Adrenal gland (tissue), 12 donors: ENCODE data around the gene PCSK6. TPM values are rescaled to one million over a fixed set of nuclear protein-coding genes. Genes with fewer than 3 reads are reported as not detected.

Experiments
- DNase-seq, 7 donors: peaks; one replicate each; pipeline ENCODE4 v3.0.0-alpha.2; 2019 to 2020
- H3K27ac ChIP-seq, 5 donors: fragments of 200-600 bp; sonication (generic) in 4 of 5; 1 replicate in 3 of 5; 2 replicates in 2 of 5; pipeline versions ENCODE4 v1.5.1 to v1.8.0; 2016 to 2020; ENCODE audit warnings: mild to moderate bottlenecking in 1 of 5
- H3K27me3 ChIP-seq: fragments of 200-600 bp; 2 replicates; pipeline ENCODE4 v1.8.0; 2021
- H3K36me3 ChIP-seq, 2 donors: fragments of 200-600 bp; replicated peaks in 1 of 2; 1 replicate in 1 of 2; 2 replicates in 1 of 2; pipeline versions ENCODE4 v1.5.1 to v1.8.0; 2018 to 2022
- H3K4me1 ChIP-seq, 2 donors: fragments of 200-600 bp; replicated peaks in 1 of 2; 1 replicate in 1 of 2; 2 replicates in 1 of 2; pipeline versions ENCODE4 v1.5.1 to v1.8.0; 2018 to 2021
- H3K4me3 ChIP-seq, 4 donors: fragments of 200-600 bp; sonication (generic) in 3 of 4; one replicate each; pipeline ENCODE4 v1.5.1; 2016 to 2018
- H3K9me3 ChIP-seq, 3 donors: fragments of 200-600 bp; sonication (generic) in 1 of 3; replicated peaks in 1 of 3; 1 replicate in 2 of 3; 2 replicates in 1 of 3; pipeline versions ENCODE4 v1.5.1 to v1.8.0; 2016 to 2021
- CTCF ChIP-seq, 6 experiments: fragments of 450-650 bp in 4 of 6; fragments of 200-600 bp in 2 of 6; sonication (generic) in 1 of 6; IDR thresholded peaks; 1 replicate in 5 of 6; 2 replicates in 1 of 6; pipeline versions ENCODE4 v1.5.1 to v1.8.0; 2016 to 2021; ENCODE audit warnings: antibody characterized with exemption in 6 of 6, mild to moderate bottlenecking in 2 of 6, moderate library complexity in 1 of 6
- POLR2A ChIP-seq, 2 donors: fragments of 450-650 bp; IDR thresholded peaks; one replicate each; pipeline ENCODE4 v1.6.1; 2017; ENCODE audit warnings: antibody characterized with exemption in 2 of 2, mild to moderate bottlenecking in 2 of 2, moderate library complexity in 1 of 2
- WGBS, 4 donors: extraction: QIAGEN DNeasy Blood & Tissue Kit in 2 of 4; methylation state at CpG; one replicate each; pipeline versions ENCODE4 v1.1.5 to v1.1.7; 2013 to 2017; 5-methylcytosine and 5-hydroxymethylcytosine counted together
- intact Hi-C, 2 donors: fragments of 100-400 bp; cut with DNase I; formaldehyde crosslinking; loops; one replicate each; pipeline versions ENCODE4 v1.14.1 to v1.15.0; 2022 to 2023
- polyA plus RNA-seq, 3 donors: library from polyadenylated mRNA; stranded (reverse); fragments of 200-250 nt in 2 of 3; fragments of 350-450 nt in 1 of 3; fragmentation: Illumina TruSeq in 1 of 3; extraction: RNeasy Lipid Tissue Mini Kit (QIAGEN cat#74804) in 1 of 3; gene quantifications; one replicate each; pipeline ENCODE4 v1.2.3, GENCODE V29; 2013 to 2014
- total RNA-seq, 9 donors: library from RNA; depleted of rRNA in 4 of 9; stranded (reverse); fragments of >200 nt in 4 of 9; fragments of 120-200 nt in 1 of 9; fragmentation: NEBNext Ultra II Directional in 1 of 9; extraction: Animal tissue kit (Norgen Biotek cat#: 25700) in 1 of 9; gene quantifications; one replicate each; pipeline versions ENCODE4 v1.1.0 to v1.2.4, GENCODE V29; 2013 to 2023
- donor health status: healthy with polysubstance abuse.
- donor health status: Bipolar disorder and iron deficiency.
- donor health status: DM: yes; HTN: yes; CAD: no.
- donor health status: DM: no; HTN: no; CAD: no.
- donor health status: DM: no; HTN: no; CAD: no.
- donor health status: DM: yes; HTN: yes; CAD: no.

PCSK6 gene
- total and polyA plus RNA-seq, 12 donors = 0.88 to 53.0 (median 5.6) TPM

DNA sequence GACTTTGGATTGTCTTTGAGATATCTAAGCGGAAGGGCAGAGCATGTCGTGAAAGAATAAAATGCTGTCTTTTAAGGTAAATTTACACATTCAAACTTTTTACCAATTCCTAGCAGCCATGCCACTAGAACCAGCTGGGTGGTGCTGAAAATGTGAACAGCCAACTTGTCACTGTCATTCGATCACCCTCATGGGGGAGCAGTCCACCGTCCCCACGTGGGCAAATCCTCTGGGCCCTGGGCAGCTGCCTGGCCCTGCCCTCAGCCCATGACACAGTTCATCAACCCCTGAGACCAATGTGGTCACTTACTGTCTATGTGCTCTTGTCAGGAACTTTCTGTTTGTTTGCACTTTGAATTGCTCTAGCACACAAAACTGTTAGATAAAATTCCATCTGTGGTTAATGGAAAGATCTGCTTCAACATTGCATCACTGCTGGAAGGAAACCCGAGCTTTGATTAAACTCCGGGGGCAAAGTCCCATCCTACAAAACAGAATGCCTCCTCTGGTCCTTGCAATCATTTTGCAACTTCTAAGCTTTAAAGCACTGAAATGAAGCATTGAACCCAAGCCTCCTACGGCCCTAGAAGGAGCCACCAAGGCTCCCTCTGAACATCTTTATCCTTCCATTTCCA is 50.1 kb downstream of the PCSK6 start:
- Histone ChIP-seq H3K27me3 (peaks cover 3% of the 10 kb centered on the region), H3K36me3 (no peaks in the 10 kb centered on the region), H3K9me3 (no peaks in the 10 kb centered on the region), H3K4me1 (no peaks in the 10 kb centered on the region), H3K27ac (peak overlapping the region in 1 of 5 donors; percentile 53), H3K4me3 (no peak overlapping the region)
- TF ChIP-seq CTCF (IDR thresholded peaks at IDR 0.05) (no peak), POLR2A (IDR thresholded peaks at IDR 0.05) (no peak)
- 81 to 84% (median 82%) methylated on average over 8 of the region's 8 CpGs for WGBS, 4 donors
- DNase-seq = peak in 1 of 7 donors; percentile 21
- intact Hi-C loops = loop anchor here in 1 of 2 donors (10.0 kb wide), 1 partner anchor 135 kb away; no protein-coding TSS in a partner anchor

GRCh38 chr15:101438482-101439284 is 50.8 kb downstream of the PCSK6 start:
- H3K27ac ChIP-seq = peak overlapping the region in 1 of 5 donors; percentile 53
- TF ChIP-seq POLR2A (IDR thresholded peaks at IDR 0.05) (no peak), CTCF (IDR thresholded peaks at IDR 0.05) (no peak)
- intact Hi-C loops = loop anchor here in 1 of 2 donors (10.0 kb wide), 1 partner anchor 134 kb away; no protein-coding TSS in a partner anchor
- peak in 2 of 7 donors; percentile 40 to 44 for DNase-seq
- H3K9me3 ChIP-seq = no peaks in the 10 kb centered on the region
- peaks cover 3% of the 10 kb centered on the region for H3K27me3 ChIP-seq
- H3K4me1 ChIP-seq = no peaks in the 10 kb centered on the region
- 68 to 86% (median 76%) methylated on average over 21 of the region's 21 CpGs for WGBS, 4 donors
- no peak overlapping the region for H3K4me3 ChIP-seq
- no peaks in the 10 kb centered on the region for H3K36me3 ChIP-seq

DNA sequence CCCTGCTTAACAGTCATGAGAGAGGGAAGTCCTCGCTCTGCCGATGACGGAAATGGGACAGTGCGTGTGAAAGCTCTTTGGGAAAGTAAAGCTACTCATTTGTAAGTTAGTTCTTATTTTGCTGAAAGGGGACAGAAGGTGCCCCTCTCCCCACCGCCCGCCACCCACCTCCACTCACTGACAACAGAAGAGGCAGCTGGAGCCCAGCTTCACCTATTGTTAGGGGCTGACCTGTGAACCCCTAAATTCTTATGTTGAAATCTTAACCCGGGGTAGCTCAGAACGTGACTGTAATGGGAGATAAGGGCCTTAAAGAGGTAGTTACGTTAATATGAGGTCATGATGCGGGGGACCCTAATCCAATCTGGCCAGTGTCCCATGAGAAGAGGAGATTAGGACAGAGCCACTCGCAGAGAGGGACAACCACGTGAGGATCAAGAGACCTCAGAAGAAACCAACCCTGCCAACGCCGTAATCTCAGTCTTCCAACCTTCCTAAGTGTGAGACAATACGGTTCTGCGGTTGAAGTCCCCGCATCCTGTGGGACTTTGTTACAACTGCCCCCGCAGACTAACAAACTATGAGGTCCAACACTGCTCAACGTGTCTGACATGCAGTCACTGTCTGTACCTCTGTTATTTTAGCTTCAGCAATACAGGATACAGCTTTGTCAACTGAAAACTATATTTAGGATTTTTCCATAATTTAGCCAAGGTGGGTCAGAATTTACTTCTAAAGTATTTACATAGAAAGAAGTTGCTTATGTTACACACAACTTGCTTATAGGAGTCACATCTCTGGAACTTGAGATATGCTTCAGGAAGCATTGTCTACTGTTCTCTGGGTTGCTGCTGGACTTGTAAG is 51.7 kb downstream of the PCSK6 start:
- H3K27me3 ChIP-seq = peaks cover 3% of the 10 kb centered on the region
- H3K9me3 ChIP-seq = no peaks in the 10 kb centered on the region
- intact Hi-C loops = loop anchor here in 1 of 2 donors (10.0 kb wide), 1 partner anchor 133 kb away; no protein-coding TSS in a partner anchor
- H3K27ac ChIP-seq = no peak overlapping the region
- peak in 1 of 7 donors; percentile 35 for DNase-seq
- 87 to 93% (median 89%) methylated on average over 17 to 19 of the region's 19 CpGs for WGBS, 4 donors
- no peak overlapping the region for H3K4me3 ChIP-seq
- no peaks in the 10 kb centered on the region for H3K4me1 ChIP-seq
- TF ChIP-seq CTCF (IDR thresholded peaks at IDR 0.05) (no peak), POLR2A (IDR thresholded peaks at IDR 0.05) (no peak)
- H3K36me3 ChIP-seq = no peaks in the 10 kb centered on the region
